OCI-LY7 (cell line): ENCODE measurements around the gene LRRC53.

Experiments used
- CTCF ChIP-seq: fragments of 200-600 bp; sonication (generic); conservative IDR thresholded peaks from 2 replicates; pipeline ENCODE4 v1.5.1; 2014; ENCODE audit warnings: mild to moderate bottlenecking, antibody characterized with exemption, low read length, moderate library complexity, mixed read lengths
- EZH2phosphoT487 ChIP-seq: fragments of 200-600 bp; sonication (generic); IDR thresholded peaks from 2 replicates; pipeline ENCODE4 v1.6.1; 2018; ENCODE audit warnings: low read depth, borderline replicate concordance, mild to moderate bottlenecking, mixed run types, antibody characterized with exemption, low read length, moderate library complexity, mixed read lengths

GRCh38 chr1:74502858-74503257 lies 9.6 kb downstream of the LRRC53 start:
- no peak for TF ChIP-seq CTCF
- no peak for TF ChIP-seq EZH2phosphoT487
